ENCODE results near the gene SH3BP1.

SH3BP1 gene

GRCh38 chr22:37621352-37621860, 18.1 kb upstream of the SH3BP1 start:
- Mint-ChIP-seq H3K4me3 (no peak overlapping the region), H3K36me3 (ENCODE audit: low read depth) (peaks cover 24% of the 10 kb centered on the region), H3K4me1 (peaks cover 16% of the 10 kb centered on the region), H3K27ac (peak overlapping the region; percentile 64), H3K27me3 (ENCODE audit: low read depth, poor library complexity) (no peaks in the 10 kb centered on the region), H3K9me3 (no peaks in the 10 kb centered on the region)
- no peak for TF ChIP-seq CTCF (IDR thresholded peaks at IDR 0.05)
- DNase-seq, result no peak

GRCh38 chr22:37623075-37624016, 16.1 kb upstream of the SH3BP1 start:
- peak overlapping the region; percentile 77 for H3K27ac Mint-ChIP-seq
- H3K27me3 Mint-ChIP-seq (ENCODE audit: low read depth, poor library complexity), result no peaks in the 10 kb centered on the region
- H3K4me3 Mint-ChIP-seq, result no peak overlapping the region
- TF ChIP-seq CTCF (IDR thresholded peaks at IDR 0.05), result peak; percentile 85
- peaks cover 22% of the 10 kb centered on the region for H3K4me1 Mint-ChIP-seq
- peak; percentile 86 for DNase-seq
- no peaks in the 10 kb centered on the region for H3K9me3 Mint-ChIP-seq
- peaks cover 16% of the 10 kb centered on the region for H3K36me3 Mint-ChIP-seq (ENCODE audit: low read depth)

- H3K4me1 Mint-ChIP-seq, result peaks cover 22% of the 10 kb centered on the region
- TF ChIP-seq CTCF (IDR thresholded peaks at IDR 0.05), result no peak
- peak overlapping the region; percentile 77 for H3K27ac Mint-ChIP-seq
- no peak for DNase-seq
- H3K36me3 Mint-ChIP-seq (ENCODE audit: low read depth), result peaks cover 11% of the 10 kb centered on the region
- H3K27me3 Mint-ChIP-seq (ENCODE audit: low read depth, poor library complexity), result no peaks in the 10 kb centered on the region
- H3K9me3 Mint-ChIP-seq, result no peaks in the 10 kb centered on the region
- H3K4me3 Mint-ChIP-seq, result no peak overlapping the region
Measured at GRCh38 chr22:37624017-37624365, 15.5 kb upstream of the SH3BP1 start.

- no peak overlapping the region for H3K4me3 Mint-ChIP-seq
- H3K27ac Mint-ChIP-seq, result no peak overlapping the region
- DNase-seq, result no peak
- H3K36me3 Mint-ChIP-seq (ENCODE audit: low read depth), result peaks cover 11% of the 10 kb centered on the region
- no peaks in the 10 kb centered on the region for H3K9me3 Mint-ChIP-seq
- H3K4me1 Mint-ChIP-seq, result peaks cover 22% of the 10 kb centered on the region
- no peaks in the 10 kb centered on the region for H3K27me3 Mint-ChIP-seq (ENCODE audit: low read depth, poor library complexity)
- no peak for TF ChIP-seq CTCF (IDR thresholded peaks at IDR 0.05)
Measured at GRCh38 chr22:37624876-37625275, 14.6 kb upstream of the SH3BP1 start.

GRCh38 chr22:37625737-37626136, 13.7 kb upstream of the SH3BP1 start:
- Mint-ChIP-seq H3K4me1 (peaks cover 22% of the 10 kb centered on the region), H3K4me3 (no peak overlapping the region), H3K27me3 (ENCODE audit: low read depth, poor library complexity) (no peaks in the 10 kb centered on the region)

More at GRCh38 chr22:37625737-37626136, 13.7 kb upstream of the SH3BP1 start:
- DNase-seq, result no peak
- H3K36me3 Mint-ChIP-seq (ENCODE audit: low read depth), result peaks cover 11% of the 10 kb centered on the region
- no peaks in the 10 kb centered on the region for H3K9me3 Mint-ChIP-seq
- no peak overlapping the region for H3K27ac Mint-ChIP-seq
- TF ChIP-seq CTCF (IDR thresholded peaks at IDR 0.05), result no peak
